Measurements from ENCODE around the gene ARFGAP2. TPM values are rescaled to one million over a fixed set of nuclear protein-coding genes. Genes with fewer than 3 reads are reported as not detected.

Gene ARFGAP2
- total RNA-seq, 1 experiment from 2014 or later: 100.0 TPM

GRCh38 chr11:47166368-47166767 lies 10.3 kb downstream of the ARFGAP2 start:
- Mint-ChIP-seq H3K36me3 (ENCODE audit: insufficient read depth, unreplicated experiment) (peaks cover 75% of the 10 kb centered on the region), H3K4me1 (ENCODE audit: low read depth, unreplicated experiment) (no peaks in the 10 kb centered on the region), H3K9me3 (ENCODE audit: unreplicated experiment) (no peaks in the 10 kb centered on the region), H3K4me3 (ENCODE audit: unreplicated experiment) (no peak overlapping the region), H3K27ac (ENCODE audit: unreplicated experiment) (no peak overlapping the region), H3K27me3 (ENCODE audit: insufficient read depth, unreplicated experiment) (no peaks in the 10 kb centered on the region)
- intact Hi-C loops (cut with micrococcal nuclease; ENCODE audit: unreplicated experiment): no loop called here
- ChIA-PET CTCF (no interaction called here), POLR2A (no interaction called here)
- peaks cover 12% of the 10 kb centered on the region for H3K36me3 ChIP-seq (ENCODE audit: control insufficient read depth, insufficient read depth, low read length)
- H3K4me1 ChIP-seq: no peaks in the 10 kb centered on the region
- DNase-seq: no peak
- H3K4me3 ChIP-seq (ENCODE audit: low read depth, low read length): no peak overlapping the region
- no peaks in the 10 kb centered on the region for H3K9me3 ChIP-seq
- TF ChIP-seq, protein P1, sequence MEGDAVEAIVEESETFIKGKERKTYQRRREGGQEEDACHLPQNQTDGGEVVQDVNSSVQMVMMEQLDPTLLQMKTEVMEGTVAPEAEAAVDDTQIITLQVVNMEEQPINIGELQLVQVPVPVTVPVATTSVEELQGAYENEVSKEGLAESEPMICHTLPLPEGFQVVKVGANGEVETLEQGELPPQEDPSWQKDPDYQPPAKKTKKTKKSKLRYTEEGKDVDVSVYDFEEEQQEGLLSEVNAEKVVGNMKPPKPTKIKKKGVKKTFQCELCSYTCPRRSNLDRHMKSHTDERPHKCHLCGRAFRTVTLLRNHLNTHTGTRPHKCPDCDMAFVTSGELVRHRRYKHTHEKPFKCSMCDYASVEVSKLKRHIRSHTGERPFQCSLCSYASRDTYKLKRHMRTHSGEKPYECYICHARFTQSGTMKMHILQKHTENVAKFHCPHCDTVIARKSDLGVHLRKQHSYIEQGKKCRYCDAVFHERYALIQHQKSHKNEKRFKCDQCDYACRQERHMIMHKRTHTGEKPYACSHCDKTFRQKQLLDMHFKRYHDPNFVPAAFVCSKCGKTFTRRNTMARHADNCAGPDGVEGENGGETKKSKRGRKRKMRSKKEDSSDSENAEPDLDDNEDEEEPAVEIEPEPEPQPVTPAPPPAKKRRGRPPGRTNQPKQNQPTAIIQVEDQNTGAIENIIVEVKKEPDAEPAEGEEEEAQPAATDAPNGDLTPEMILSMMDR (IDR thresholded peaks at IDR 0.05; ENCODE audit: insufficient read depth in 1 of 2, low read depth in 1 of 2, low read length in 1 of 2, severe bottlenecking in 1 of 2, unreplicated experiment in 1 of 2): no peak
- no TSS peak for BruUV-seq (replicated peaks)
- no peaks in the 10 kb centered on the region for H3K27me3 ChIP-seq (replicated peaks; ENCODE audit: control insufficient read depth, insufficient read depth, low read length)

GRCh38 chr11:47165253-47165840 lies 11.3 kb downstream of the ARFGAP2 start:
- intact Hi-C loops (cut with micrococcal nuclease; ENCODE audit: unreplicated experiment): no loop called here
- H3K27ac Mint-ChIP-seq (ENCODE audit: unreplicated experiment): no peak overlapping the region
- Histone ChIP-seq H3K27me3 (replicated peaks; ENCODE audit: control insufficient read depth, insufficient read depth, low read length) (no peaks in the 10 kb centered on the region), H3K36me3 (ENCODE audit: control insufficient read depth, insufficient read depth, low read length) (peaks cover 11% of the 10 kb centered on the region), H3K4me3 (ENCODE audit: low read depth, low read length) (no peak overlapping the region), H3K4me1 (no peaks in the 10 kb centered on the region), H3K9me3 (no peaks in the 10 kb centered on the region)
- BruUV-seq (replicated peaks): no TSS peak
- POLR2A ChIA-PET: no interaction called here
- CTCF ChIA-PET: no interaction called here
- TF ChIP-seq, protein P1 (IDR thresholded peaks at IDR 0.05; ENCODE audit: insufficient read depth in 1 of 2, low read depth in 1 of 2, low read length in 1 of 2, severe bottlenecking in 1 of 2, unreplicated experiment in 1 of 2): no peak
- no peaks in the 10 kb centered on the region for H3K4me1 Mint-ChIP-seq (ENCODE audit: low read depth, unreplicated experiment)
- H3K36me3 Mint-ChIP-seq (ENCODE audit: insufficient read depth, unreplicated experiment): peaks cover 72% of the 10 kb centered on the region
- no peak for DNase-seq
- no peak overlapping the region for H3K4me3 Mint-ChIP-seq (ENCODE audit: unreplicated experiment)
- H3K27me3 Mint-ChIP-seq (ENCODE audit: insufficient read depth, unreplicated experiment): no peaks in the 10 kb centered on the region
- no peaks in the 10 kb centered on the region for H3K9me3 Mint-ChIP-seq (ENCODE audit: unreplicated experiment)

DNA sequence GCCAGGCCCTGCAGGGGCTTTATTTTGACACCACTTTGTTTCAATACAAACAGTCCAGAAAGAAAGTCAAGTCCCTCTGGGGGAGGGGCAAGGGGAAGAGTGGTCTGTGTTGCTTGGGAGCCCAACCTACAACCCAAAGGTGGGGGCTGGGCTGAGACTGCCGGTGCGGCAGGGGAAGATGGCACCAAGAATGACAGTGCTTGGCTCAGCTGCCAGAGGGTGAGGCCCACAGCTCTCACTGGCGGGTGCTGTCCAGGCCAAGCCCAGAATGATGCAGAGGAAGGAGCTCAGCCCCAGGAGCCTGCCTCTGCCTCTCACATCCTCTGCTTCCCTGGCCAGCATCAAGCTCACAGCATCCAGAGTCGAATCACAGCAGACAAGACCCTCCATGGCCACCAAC lies 12.4 kb downstream of the ARFGAP2 start:
- H3K9me3 Mint-ChIP-seq (ENCODE audit: unreplicated experiment): no peaks in the 10 kb centered on the region
- H3K4me1 Mint-ChIP-seq (ENCODE audit: low read depth, unreplicated experiment): no peaks in the 10 kb centered on the region
- ChIA-PET POLR2A (no interaction called here), CTCF (interaction anchor here (1.4 kb wide), 1 partner anchor 17 kb away, joined by 4 read pairs; no protein-coding TSS in a partner anchor)
- Histone ChIP-seq H3K9me3 (no peaks in the 10 kb centered on the region), H3K4me3 (ENCODE audit: low read depth, low read length) (no peak overlapping the region), H3K4me1 (no peaks in the 10 kb centered on the region), H3K27me3 (replicated peaks; ENCODE audit: control insufficient read depth, insufficient read depth, low read length) (no peaks in the 10 kb centered on the region), H3K36me3 (ENCODE audit: control insufficient read depth, insufficient read depth, low read length) (peaks cover 11% of the 10 kb centered on the region)
- H3K36me3 Mint-ChIP-seq (ENCODE audit: insufficient read depth, unreplicated experiment): peaks cover 76% of the 10 kb centered on the region
- no peak overlapping the region for H3K4me3 Mint-ChIP-seq (ENCODE audit: unreplicated experiment)
- no peak overlapping the region for H3K27ac Mint-ChIP-seq (ENCODE audit: unreplicated experiment)
- DNase-seq: no peak
- intact Hi-C loops (cut with micrococcal nuclease; ENCODE audit: unreplicated experiment): no loop called here
- no peaks in the 10 kb centered on the region for H3K27me3 Mint-ChIP-seq (ENCODE audit: insufficient read depth, unreplicated experiment)
- no TSS peak for BruUV-seq (replicated peaks)
- TF ChIP-seq, protein P1 (IDR thresholded peaks at IDR 0.05; ENCODE audit: insufficient read depth in 1 of 2, low read depth in 1 of 2, low read length in 1 of 2, severe bottlenecking in 1 of 2, unreplicated experiment in 1 of 2): no peak
